WTC11 (cell line): ENCODE measurements around the gene TSC22D2.

Source experiments
- CTCF ChIP-seq: fragments of 200-600 bp; IDR thresholded peaks from 2 replicates; pipeline ENCODE4 v1.8.0; 2022; ENCODE audit warnings: antibody characterized with exemption
- E2F4 ChIP-seq: sonication (generic); formaldehyde crosslinking; IDR thresholded peaks from 2 replicates; pipeline ENCODE4 v1.8.1; 2022; ENCODE audit warnings: low read depth, mild to moderate bottlenecking, moderate library complexity, missing genetic modification reagents, borderline replicate concordance
- SP1 ChIP-seq: sonication (generic); formaldehyde crosslinking; conservative IDR thresholded peaks from 2 replicates; pipeline ENCODE4 v1.8.1; 2022; ENCODE audit warnings: missing genetic modification reagents
- ZNF317 ChIP-seq: sonication (generic); formaldehyde crosslinking; IDR thresholded peaks from 2 replicates; pipeline ENCODE4 v1.8.1; 2023; ENCODE audit warnings: low read depth, mild to moderate bottlenecking, moderate library complexity, missing genetic modification reagents, borderline replicate concordance
- ZNF423 ChIP-seq: fragments of 250-450 bp; sonication (Bioruptor Pico); IDR thresholded peaks from 2 replicates; pipeline ENCODE4 v2.1.2; 2022; ENCODE audit warnings: mild to moderate bottlenecking, moderate library complexity

DNA sequence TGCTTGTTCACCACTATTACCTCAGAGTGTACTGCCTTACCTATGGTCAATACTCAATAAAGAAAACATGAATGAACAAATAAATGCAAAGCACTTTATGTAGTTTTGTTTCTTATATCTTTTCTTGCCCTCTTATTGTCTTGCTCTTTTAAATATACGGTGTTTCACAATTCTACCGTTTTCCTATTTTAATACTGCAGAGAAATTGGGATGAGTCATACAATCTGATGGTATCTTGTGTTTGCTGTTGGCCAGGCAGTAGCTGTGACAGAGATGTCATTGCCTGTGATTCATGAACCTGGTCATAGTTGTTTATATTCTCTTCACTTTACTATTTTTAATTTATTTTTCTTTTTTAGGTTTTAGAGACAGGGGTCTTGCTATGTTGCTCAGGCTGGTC is 89.9 kb downstream of the TSC22D2 start:
- no peak for TF ChIP-seq CTCF
- no peak for TF ChIP-seq E2F4
- no peak for TF ChIP-seq ZNF423
- TF ChIP-seq ZNF317 (CRISPR knock-in tag): no peak
- no peak for TF ChIP-seq SP1
